GM23338 (cell line): ENCODE measurements around the gene CABYR. TPM values are rescaled to one million over a fixed set of nuclear protein-coding genes. Genes with fewer than 3 reads are reported as not detected.

Experiments used
- ATAC-seq: fragments of 200-7000 bp; cut with Tn5 transposase; 3 replicates; pipeline ENCODE4 v1.9.1; 2020
- DNase-seq: peaks from one replicate; pipeline ENCODE4 v3.0.0-alpha.2; 2015; ENCODE audit warnings: low spot score
- H2AFZ ChIP-seq: fragments of 200-600 bp; sonication (generic); 2 replicates; pipeline ENCODE4 v1.8.0; 2016; ENCODE audit warnings: antibody characterized with exemption, mild to moderate bottlenecking, moderate library complexity
- H3F3A ChIP-seq: fragments of 200-600 bp; sonication (generic); replicated peaks from 2 replicates; pipeline ENCODE4 v1.8.0; 2017; ENCODE audit warnings: antibody characterized with exemption, mixed run types, low read depth
- H3K27ac ChIP-seq: fragments of 200-600 bp; sonication (generic); 2 replicates; pipeline ENCODE4 v1.6.1; 2016; ENCODE audit warnings: low read depth
- H3K27me3 ChIP-seq: fragments of 200-600 bp; sonication (generic); 2 replicates; pipeline ENCODE4 v1.8.0; 2016; ENCODE audit warnings: mild to moderate bottlenecking, mixed run types, moderate library complexity; ENCODE audit not compliant: insufficient read depth
- H3K36me3 ChIP-seq: fragments of 200-600 bp; sonication (generic); 2 replicates; pipeline ENCODE4 v1.8.0; 2016; ENCODE audit warnings: mild to moderate bottlenecking; ENCODE audit not compliant: insufficient read depth
- H3K4me1 ChIP-seq: fragments of 200-600 bp; sonication (generic); 2 replicates; pipeline ENCODE4 v1.8.0; 2016; ENCODE audit warnings: mild to moderate bottlenecking, moderate library complexity; ENCODE audit not compliant: insufficient read depth
- H3K4me2 ChIP-seq: fragments of 200-600 bp; sonication (generic); 2 replicates; pipeline ENCODE4 v1.7.1; 2017; ENCODE audit warnings: mixed run types
- H3K4me3 ChIP-seq: fragments of 200-600 bp; sonication (generic); 2 replicates; pipeline ENCODE4 v1.6.1; 2016; ENCODE audit warnings: mixed run types
- H3K79me2 ChIP-seq: fragments of 200-600 bp; sonication (generic); replicated peaks from 2 replicates; pipeline ENCODE4 v1.8.0; 2017; ENCODE audit warnings: mild to moderate bottlenecking; ENCODE audit not compliant: insufficient read depth
- H3K9me2 ChIP-seq: fragments of 200-600 bp; sonication (generic); 2 replicates; pipeline ENCODE4 v1.8.0; 2017; ENCODE audit not compliant: insufficient read depth
- H4K20me1 ChIP-seq: fragments of 200-600 bp; sonication (generic); replicated peaks from 2 replicates; pipeline ENCODE4 v1.8.0; 2017; ENCODE audit warnings: mild to moderate bottlenecking; ENCODE audit not compliant: insufficient read depth
- H3K27ac Mint-ChIP-seq: 2 replicates; pipeline ENCODE4 v1.8.0; 2020; ENCODE audit warnings: inconsistent platforms, mild to moderate bottlenecking, moderate library complexity, mixed read lengths
- H3K27me3 Mint-ChIP-seq: 3 replicates; pipeline ENCODE4 v1.8.0; 2022; ENCODE audit warnings: low read depth, mild to moderate bottlenecking, moderate library complexity, mixed read lengths, inconsistent platforms; ENCODE audit not compliant: insufficient read depth, poor library complexity
- H3K36me3 Mint-ChIP-seq: 3 replicates; pipeline ENCODE4 v1.8.0; 2021; ENCODE audit warnings: low read depth, mild to moderate bottlenecking, inconsistent platforms, moderate library complexity, mixed read lengths
- H3K4me1 Mint-ChIP-seq: 3 replicates; pipeline ENCODE4 v1.8.0; 2020; ENCODE audit warnings: mild to moderate bottlenecking, inconsistent platforms, mixed read lengths
- H3K4me3 Mint-ChIP-seq: 3 replicates; pipeline ENCODE4 v1.8.0; 2021; ENCODE audit warnings: moderate library complexity, mild to moderate bottlenecking, inconsistent platforms, mixed read lengths
- H3K9me3 Mint-ChIP-seq: 3 replicates; pipeline ENCODE4 v1.8.0; 2020; ENCODE audit warnings: moderate library complexity, mild to moderate bottlenecking, inconsistent platforms, mixed read lengths
- CTCF ChIP-seq, 2 experiments: fragments of 200-600 bp in 1 of 2; sonication (generic) in 1 of 2; conservative IDR thresholded peaks; 2 replicates each; pipeline versions ENCODE4 v1.5.1 to v1.6.1; 2016 to 2017; ENCODE audit warnings: antibody characterized with exemption in 2 of 2, low read depth in 2 of 2, mild to moderate bottlenecking in 2 of 2, moderate library complexity in 1 of 2
- EZH2phosphoT487 ChIP-seq: fragments of 200-600 bp; sonication (generic); IDR thresholded peaks from one replicate; pipeline ENCODE4 v1.8.1; 2018; ENCODE audit warnings: antibody characterized with exemption; ENCODE audit not compliant: unreplicated experiment
- POLR2AphosphoS5 ChIP-seq: IDR thresholded peaks from 2 replicates; pipeline ENCODE4 v1.6.1; 2016; ENCODE audit warnings: antibody characterized with exemption, low read depth
- STAT1 ChIP-seq: IDR thresholded peaks from one replicate; pipeline ENCODE4 v1.6.1; 2016; ENCODE audit warnings: antibody characterized with exemption; ENCODE audit not compliant: unreplicated experiment
- ZNF114 ChIP-seq: fragments of 250-450 bp; sonication (Bioruptor Pico); IDR thresholded peaks from 2 replicates; pipeline ENCODE4 v1.5.0; 2020; ENCODE audit warnings: mild to moderate bottlenecking, moderate library complexity
- ZNF331 ChIP-seq: fragments of 250-450 bp; sonication (Bioruptor Pico); IDR thresholded peaks from 2 replicates; pipeline ENCODE4 v1.5.0; 2020; ENCODE audit warnings: low read depth, mild to moderate bottlenecking, moderate library complexity
- ZNF462 ChIP-seq: fragments of 250-450 bp; sonication (Bioruptor Pico); IDR thresholded peaks from 2 replicates; pipeline ENCODE4 v1.5.0; 2020; ENCODE audit warnings: mild to moderate bottlenecking, moderate library complexity
- polyA plus RNA-seq: library from polyadenylated mRNA; unstranded; fragments of >200 nt; fragmentation: Nextera tagmentation; extraction: Ambion mirVana; gene quantifications from 2 replicates; pipeline ENCODE4 v1.2.1, GENCODE V29; 2016
- total RNA-seq: library from RNA; depleted of rRNA; stranded (reverse); fragments of >200 nt; shearing (Covaris generic); gene quantifications from 2 replicates; pipeline ENCODE4 v1.2.3, GENCODE V29; 2014

Gene CABYR
- total and polyA plus RNA-seq, 2 experiments from 2014 or later = 24.0 to 48.4 TPM

- H3K4me3 ChIP-seq = no peak overlapping the region
- DNase-seq = no peak
- no peaks in the 10 kb centered on the region; the same call in 2 of the 3 replicates for H3K36me3 Mint-ChIP-seq
- H3K4me1 ChIP-seq = no peaks in the 10 kb centered on the region
- TF ChIP-seq ZNF331 (CRISPR knock-in tag) (no peak), STAT1 (no peak), EZH2phosphoT487 (no peak), ZNF114 (CRISPR knock-in tag) (no peak), ZNF462 (CRISPR knock-in tag) (no peak), POLR2AphosphoS5 (no peak), CTCF (conservative IDR thresholded peaks at IDR 0.05; ENCODE audit: low read depth in 2 of 2) (no peak)
- peaks cover 6% of the 10 kb centered on the region for H3K27me3 Mint-ChIP-seq
- peak overlapping the region; percentile 38; the same call in 1 of the 2 replicates for H3K27ac Mint-ChIP-seq
- H3K4me2 ChIP-seq = no peak overlapping the region
- peaks cover 4% of the 10 kb centered on the region for H4K20me1 ChIP-seq
- H3K27me3 ChIP-seq = no peaks in the 10 kb centered on the region
- no peaks in the 10 kb centered on the region for H3F3A ChIP-seq
- H2AFZ ChIP-seq = no peak overlapping the region
- H3K36me3 ChIP-seq = no peaks in the 10 kb centered on the region
- no peak for ATAC-seq
- H3K27ac ChIP-seq = no peak overlapping the region
- no peaks in the 10 kb centered on the region for H3K9me3 Mint-ChIP-seq
- no peaks in the 10 kb centered on the region for H3K79me2 ChIP-seq
- no peak overlapping the region for H3K4me3 Mint-ChIP-seq
- peaks cover 10% of the 10 kb centered on the region for H3K4me1 Mint-ChIP-seq
- H3K9me2 ChIP-seq = no peaks in the 10 kb centered on the region
These were observed 56.6 kb downstream of the CABYR start for GRCh38 chr18:24195296-24196053.
